Ovary (tissue), 3 donors: ENCODE results near the gene TLE4.

Experiments
- EP300 ChIP-seq: sonication (generic); formaldehyde crosslinking; IDR thresholded peaks from one replicate; pipeline ENCODE4 v1.6.1; 2017; ENCODE audit warnings: antibody characterized with exemption
- POLR2A ChIP-seq: fragments of 450-650 bp; IDR thresholded peaks from one replicate; pipeline ENCODE4 v1.6.1; 2017; ENCODE audit warnings: antibody characterized with exemption, mild to moderate bottlenecking, moderate library complexity
- TF ChIP-seq, protein P1 (sequence below), 3 donors: fragments of 450-650 bp in 2 of 3; fragments of 200-600 bp in 1 of 3; IDR thresholded peaks; one replicate each; pipeline versions ENCODE4 v1.5.1 to v1.8.0; 2016 to 2022; ENCODE audit warnings: antibody characterized with exemption in 3 of 3, mild to moderate bottlenecking in 1 of 3
- donor health status: DM: no; HTN: no; CAD: no.

DNA sequence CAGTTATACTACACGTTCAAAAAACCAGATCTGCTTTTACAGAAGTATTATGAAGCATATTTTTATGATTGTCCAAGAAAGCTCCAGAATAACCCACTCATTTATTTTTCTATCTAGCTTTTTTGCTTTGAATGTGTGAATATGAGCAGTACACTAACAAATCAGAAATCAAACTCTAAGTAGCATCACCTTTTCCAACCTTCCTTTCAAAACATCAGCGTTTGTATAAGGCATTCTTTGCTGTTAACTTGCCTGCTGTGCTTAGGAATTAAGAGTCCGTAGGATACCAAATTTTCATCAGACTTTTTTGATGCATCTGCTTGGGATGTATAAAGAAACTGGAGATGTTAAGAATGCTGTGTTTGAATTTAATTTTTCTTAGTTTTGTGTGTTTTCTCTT lies 3.8 kb downstream of the TLE4 start:
- no peak for TF ChIP-seq POLR2A
- TF ChIP-seq, protein P1, sequence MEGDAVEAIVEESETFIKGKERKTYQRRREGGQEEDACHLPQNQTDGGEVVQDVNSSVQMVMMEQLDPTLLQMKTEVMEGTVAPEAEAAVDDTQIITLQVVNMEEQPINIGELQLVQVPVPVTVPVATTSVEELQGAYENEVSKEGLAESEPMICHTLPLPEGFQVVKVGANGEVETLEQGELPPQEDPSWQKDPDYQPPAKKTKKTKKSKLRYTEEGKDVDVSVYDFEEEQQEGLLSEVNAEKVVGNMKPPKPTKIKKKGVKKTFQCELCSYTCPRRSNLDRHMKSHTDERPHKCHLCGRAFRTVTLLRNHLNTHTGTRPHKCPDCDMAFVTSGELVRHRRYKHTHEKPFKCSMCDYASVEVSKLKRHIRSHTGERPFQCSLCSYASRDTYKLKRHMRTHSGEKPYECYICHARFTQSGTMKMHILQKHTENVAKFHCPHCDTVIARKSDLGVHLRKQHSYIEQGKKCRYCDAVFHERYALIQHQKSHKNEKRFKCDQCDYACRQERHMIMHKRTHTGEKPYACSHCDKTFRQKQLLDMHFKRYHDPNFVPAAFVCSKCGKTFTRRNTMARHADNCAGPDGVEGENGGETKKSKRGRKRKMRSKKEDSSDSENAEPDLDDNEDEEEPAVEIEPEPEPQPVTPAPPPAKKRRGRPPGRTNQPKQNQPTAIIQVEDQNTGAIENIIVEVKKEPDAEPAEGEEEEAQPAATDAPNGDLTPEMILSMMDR (IDR thresholded peaks at IDR 0.05) = no peak
- no peak for TF ChIP-seq EP300
